HepG2 (cell line): ENCODE measurements around the gene OBSL1. TPM values are rescaled to one million over a fixed set of nuclear protein-coding genes. Genes with fewer than 3 reads are reported as not detected.
A peak's percentile ranks its signal among the peaks of the same experiment; 100 is the strongest.

Experiments used
- GABPA ChIP-seq, 2 experiments: IDR thresholded peaks; 2 replicates each; pipeline ENCODE4 v1.6.1; 2011 to 2016; ENCODE audit warnings: low read depth in 2 of 2, low read length in 1 of 2, missing biosample characterization in 1 of 2, missing genetic modification characterization in 1 of 2
- HES4 ChIP-seq: sonication (generic); formaldehyde crosslinking; IDR thresholded peaks from 2 replicates; pipeline ENCODE4 v1.9.0; 2021; ENCODE audit warnings: mild to moderate bottlenecking, missing genetic modification reagents, borderline replicate concordance
- RBFOX2 ChIP-seq: fragments of 200-400 bp; formaldehyde crosslinking; IDR thresholded peaks from 2 replicates; pipeline ENCODE4 v1.6.1; 2017; ENCODE audit warnings: low read depth, mild to moderate bottlenecking, low read length
- REL ChIP-seq: sonication (generic); formaldehyde crosslinking; conservative IDR thresholded peaks from 2 replicates; pipeline ENCODE4 v1.8.0; 2022; ENCODE audit warnings: mild to moderate bottlenecking, missing genetic modification reagents, moderate library complexity
- ZFYVE20 ChIP-seq: sonication (generic); formaldehyde crosslinking; IDR thresholded peaks from 2 replicates; pipeline ENCODE4 v1.8.0; 2023; ENCODE audit warnings: low read depth, mild to moderate bottlenecking, moderate library complexity, missing genetic modification reagents, borderline replicate concordance
- ZNF256 ChIP-seq: sonication (generic); formaldehyde crosslinking; conservative IDR thresholded peaks from 2 replicates; pipeline ENCODE4 v1.4.0; 2020; ENCODE audit warnings: missing genetic modification reagents
- ZNF879 ChIP-seq: sonication (generic); formaldehyde crosslinking; IDR thresholded peaks from 2 replicates; pipeline ENCODE4 v1.8.1; 2023; ENCODE audit warnings: missing genetic modification reagents
- polyA plus RNA-seq, 8 experiments: library from polyadenylated mRNA; depleted of rRNA in 3 of 8; stranded (reverse) in 7 of 8; unstranded in 1 of 8; fragments of >200 nt; fragmentation: Illumina TruSeq in 4 of 8; extraction: Trizol in 4 of 8; gene quantifications; 2 replicates each; pipeline versions ENCODE4 v1.2.1 to v1.2.3, GENCODE V29; 2011 to 2016; ENCODE audit warnings: low read depth in 4 of 8, missing spikeins in 1 of 8, mixed read lengths in 1 of 8; ENCODE audit not compliant: insufficient read depth in 1 of 8
- total RNA-seq, 5 experiments: library from RNA; depleted of rRNA; stranded (reverse); fragments of >200 nt; fragmentation: Illumina TruSeq; extraction: Trizol; gene quantifications; 2 replicates each; pipeline ENCODE4 v1.2.3, GENCODE V29; 2016; ENCODE audit warnings: low read depth in 1 of 5
- TF ChIP-seq, protein P1 (sequence below): sonication (generic); formaldehyde crosslinking; IDR thresholded peaks from 2 replicates; pipeline ENCODE4 v1.4.0; 2020; ENCODE audit warnings: mild to moderate bottlenecking, missing genetic modification reagents
- TF ChIP-seq, protein P2 (sequence below): IDR thresholded peaks from 2 replicates; pipeline ENCODE4 v1.6.1; 2012; ENCODE audit warnings: inconsistent platforms
- TF ChIP-seq, protein P3 (sequence below): sonication (generic); formaldehyde crosslinking; IDR thresholded peaks from 2 replicates; pipeline ENCODE4 v1.5.1; 2020; ENCODE audit warnings: mild to moderate bottlenecking, missing genetic modification reagents, moderate library complexity

Gene OBSL1
- total and polyA plus RNA-seq, 2 of the 13 experiments (the other 11 are each of a cell fraction or from before 2014, with no cell fraction given): 86.7 to 218 TPM

DNA sequence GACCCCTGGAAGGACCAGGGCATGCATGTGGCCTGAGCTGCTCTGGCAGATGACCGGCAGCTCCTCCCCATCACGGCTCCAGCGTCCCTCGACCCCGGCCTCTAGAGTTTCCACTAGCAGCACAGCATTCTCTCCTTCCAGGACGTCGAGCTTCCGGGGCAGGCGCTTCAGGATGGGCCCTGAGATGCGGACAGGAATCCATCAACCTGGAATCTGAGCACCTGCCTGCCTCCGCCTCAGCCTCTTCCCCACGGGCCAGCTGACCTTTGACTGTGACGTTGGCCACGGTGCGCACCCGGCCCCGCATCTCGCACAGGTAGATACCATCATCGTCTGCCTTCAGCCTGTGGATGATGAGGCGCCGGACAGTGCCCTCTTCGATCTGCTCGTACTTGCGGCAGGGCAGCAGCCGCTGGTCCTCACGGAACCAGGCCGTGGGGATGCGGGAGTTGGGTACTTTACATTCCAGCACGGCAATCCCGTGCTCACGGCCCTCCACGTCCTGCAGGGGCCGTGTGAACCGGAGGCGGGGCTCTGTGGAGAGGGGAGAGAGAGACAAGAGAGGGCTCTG, 3.5 kb downstream of the OBSL1 start (continued):
- TF ChIP-seq, protein P1, sequence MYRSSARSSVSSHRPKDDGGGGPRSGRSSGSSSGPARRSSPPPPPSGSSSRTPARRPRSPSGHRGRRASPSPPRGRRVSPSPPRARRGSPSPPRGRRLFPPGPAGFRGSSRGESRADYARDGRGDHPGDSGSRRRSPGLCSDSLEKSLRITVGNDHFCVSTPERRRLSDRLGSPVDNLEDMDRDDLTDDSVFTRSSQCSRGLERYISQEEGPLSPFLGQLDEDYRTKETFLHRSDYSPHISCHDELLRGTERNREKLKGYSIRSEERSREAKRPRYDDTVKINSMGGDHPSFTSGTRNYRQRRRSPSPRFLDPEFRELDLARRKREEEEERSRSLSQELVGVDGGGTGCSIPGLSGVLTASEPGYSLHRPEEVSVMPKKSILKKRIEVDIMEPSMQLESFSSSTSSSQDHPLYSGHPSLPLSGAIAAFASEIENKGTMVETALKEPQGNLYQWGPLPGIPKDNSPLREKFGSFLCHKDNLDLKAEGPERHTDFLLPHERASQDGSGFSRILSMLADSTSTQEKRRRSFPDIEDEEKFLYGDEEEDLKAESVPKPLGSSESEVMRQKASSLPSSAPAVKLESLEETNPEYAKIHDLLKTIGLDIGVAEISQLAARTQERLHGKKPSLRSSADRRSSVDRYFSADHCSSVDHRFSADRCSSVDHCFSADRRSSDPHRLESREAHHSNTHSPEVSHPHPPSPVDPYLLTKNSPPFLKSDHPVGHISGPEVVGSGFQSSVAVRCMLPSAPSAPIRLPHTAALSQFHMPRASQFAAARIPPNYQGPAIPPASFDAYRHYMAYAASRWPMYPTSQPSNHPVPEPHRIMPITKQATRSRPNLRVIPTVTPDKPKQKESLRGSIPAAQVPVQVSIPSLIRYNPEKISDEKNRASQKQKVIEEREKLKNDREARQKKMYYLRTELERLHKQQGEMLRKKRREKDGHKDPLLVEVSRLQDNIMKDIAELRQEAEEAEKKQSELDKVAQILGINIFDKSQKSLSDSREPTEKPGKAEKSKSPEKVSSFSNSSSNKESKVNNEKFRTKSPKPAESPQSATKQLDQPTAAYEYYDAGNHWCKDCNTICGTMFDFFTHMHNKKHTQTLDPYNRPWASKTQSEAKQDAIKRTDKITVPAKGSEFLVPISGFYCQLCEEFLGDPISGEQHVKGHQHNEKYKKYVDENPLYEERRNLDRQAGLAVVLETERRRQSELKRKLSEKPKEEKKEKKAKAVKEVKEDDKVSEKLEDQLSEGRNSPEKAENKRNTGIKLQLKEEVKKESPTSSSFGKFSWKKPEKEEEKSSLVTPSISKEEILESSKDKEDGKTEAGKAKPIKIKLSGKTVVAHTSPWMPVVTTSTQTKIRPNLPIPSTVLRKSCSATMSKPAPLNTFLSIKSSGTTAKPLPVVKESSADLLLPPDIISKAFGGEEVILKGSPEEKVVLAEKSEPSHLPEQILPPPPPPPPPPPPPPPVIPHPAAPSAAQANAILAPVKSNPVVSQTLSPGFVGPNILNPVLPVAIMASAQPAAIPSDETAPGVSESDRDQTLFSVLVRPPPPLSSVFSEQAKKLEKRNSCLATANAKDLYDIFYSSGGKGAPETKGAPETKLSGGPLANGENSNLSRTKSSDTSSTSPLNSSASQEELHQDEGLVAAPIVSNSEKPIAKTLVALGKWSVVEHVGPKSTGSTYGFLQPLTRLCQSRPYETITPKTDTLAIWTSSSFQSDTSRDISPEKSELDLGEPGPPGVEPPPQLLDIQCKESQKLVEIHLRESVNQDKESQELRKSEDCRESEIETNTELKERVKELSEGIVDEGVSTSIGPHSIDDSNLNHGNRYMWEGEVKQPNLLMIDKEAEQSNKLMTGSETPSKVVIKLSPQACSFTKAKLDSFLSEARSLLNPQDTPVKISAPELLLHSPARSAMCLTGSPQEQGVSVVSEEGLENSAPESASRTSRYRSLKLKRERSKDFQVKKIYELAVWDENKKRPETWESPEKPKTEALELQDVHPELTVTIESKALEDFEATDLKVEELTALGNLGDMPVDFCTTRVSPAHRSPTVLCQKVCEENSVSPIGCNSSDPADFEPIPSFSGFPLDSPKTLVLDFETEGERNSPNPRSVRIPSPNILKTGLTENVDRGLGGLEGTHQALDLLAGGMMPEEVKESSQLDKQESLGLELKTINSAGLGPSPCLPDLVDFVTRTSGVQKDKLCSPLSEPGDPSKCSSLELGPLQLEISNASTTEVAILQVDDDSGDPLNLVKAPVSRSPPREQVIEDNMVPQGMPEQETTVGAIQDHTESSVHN: 0 out of 2 replicates have a peak, but pooled peaks have one; percentile 54
- 0 out of 2 replicates have a peak, but pooled peaks have one; percentile 34 for TF ChIP-seq REL (CRISPR knock-in tag)
- TF ChIP-seq ZFYVE20: no peak
- no peak for TF ChIP-seq ZNF256 (CRISPR knock-in tag)
- TF ChIP-seq GABPA (IDR thresholded peaks at IDR 0.05; ENCODE audit: low read depth, low read length): no peak
- TF ChIP-seq GABPA (CRISPR knock-in tag; IDR thresholded peaks at IDR 0.05; ENCODE audit: low read depth): no peak
- TF ChIP-seq, protein P2, sequence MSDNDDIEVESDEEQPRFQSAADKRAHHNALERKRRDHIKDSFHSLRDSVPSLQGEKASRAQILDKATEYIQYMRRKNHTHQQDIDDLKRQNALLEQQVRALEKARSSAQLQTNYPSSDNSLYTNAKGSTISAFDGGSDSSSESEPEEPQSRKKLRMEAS: peak; percentile 10; the same call in 1 of the 2 replicates
- 0 out of 2 replicates have a peak, but pooled peaks have one; percentile 35 for TF ChIP-seq HES4 (CRISPR knock-in tag)
- TF ChIP-seq ZNF879 (CRISPR knock-in tag): no peak
- TF ChIP-seq RBFOX2: peak; percentile 79
- TF ChIP-seq, protein P3, sequence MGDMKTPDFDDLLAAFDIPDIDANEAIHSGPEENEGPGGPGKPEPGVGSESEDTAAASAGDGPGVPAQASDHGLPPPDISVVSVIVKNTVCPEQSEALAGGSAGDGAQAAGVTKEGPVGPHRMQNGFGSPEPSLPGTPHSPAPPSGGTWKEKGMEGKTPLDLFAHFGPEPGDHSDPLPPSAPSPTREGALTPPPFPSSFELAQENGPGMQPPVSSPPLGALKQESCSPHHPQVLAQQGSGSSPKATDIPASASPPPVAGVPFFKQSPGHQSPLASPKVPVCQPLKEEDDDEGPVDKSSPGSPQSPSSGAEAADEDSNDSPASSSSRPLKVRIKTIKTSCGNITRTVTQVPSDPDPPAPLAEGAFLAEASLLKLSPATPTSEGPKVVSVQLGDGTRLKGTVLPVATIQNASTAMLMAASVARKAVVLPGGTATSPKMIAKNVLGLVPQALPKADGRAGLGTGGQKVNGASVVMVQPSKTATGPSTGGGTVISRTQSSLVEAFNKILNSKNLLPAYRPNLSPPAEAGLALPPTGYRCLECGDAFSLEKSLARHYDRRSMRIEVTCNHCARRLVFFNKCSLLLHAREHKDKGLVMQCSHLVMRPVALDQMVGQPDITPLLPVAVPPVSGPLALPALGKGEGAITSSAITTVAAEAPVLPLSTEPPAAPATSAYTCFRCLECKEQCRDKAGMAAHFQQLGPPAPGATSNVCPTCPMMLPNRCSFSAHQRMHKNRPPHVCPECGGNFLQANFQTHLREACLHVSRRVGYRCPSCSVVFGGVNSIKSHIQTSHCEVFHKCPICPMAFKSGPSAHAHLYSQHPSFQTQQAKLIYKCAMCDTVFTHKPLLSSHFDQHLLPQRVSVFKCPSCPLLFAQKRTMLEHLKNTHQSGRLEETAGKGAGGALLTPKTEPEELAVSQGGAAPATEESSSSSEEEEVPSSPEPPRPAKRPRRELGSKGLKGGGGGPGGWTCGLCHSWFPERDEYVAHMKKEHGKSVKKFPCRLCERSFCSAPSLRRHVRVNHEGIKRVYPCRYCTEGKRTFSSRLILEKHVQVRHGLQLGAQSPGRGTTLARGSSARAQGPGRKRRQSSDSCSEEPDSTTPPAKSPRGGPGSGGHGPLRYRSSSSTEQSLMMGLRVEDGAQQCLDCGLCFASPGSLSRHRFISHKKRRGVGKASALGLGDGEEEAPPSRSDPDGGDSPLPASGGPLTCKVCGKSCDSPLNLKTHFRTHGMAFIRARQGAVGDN (CRISPR knock-in tag): peak; percentile 61
